ENCODE data around the gene MTMR4. TPM values are rescaled to one million over a fixed set of nuclear protein-coding genes. Genes with fewer than 3 reads are reported as not detected.
"Not testable (repeated sequence)": the region's sequence is repeated elsewhere in the genome, so short reads cannot be mapped to it uniquely, and the experiment has no call there.

MTMR4 gene
- total RNA-seq, 1 donor from 2014 or later, result 101 TPM

DNA sequence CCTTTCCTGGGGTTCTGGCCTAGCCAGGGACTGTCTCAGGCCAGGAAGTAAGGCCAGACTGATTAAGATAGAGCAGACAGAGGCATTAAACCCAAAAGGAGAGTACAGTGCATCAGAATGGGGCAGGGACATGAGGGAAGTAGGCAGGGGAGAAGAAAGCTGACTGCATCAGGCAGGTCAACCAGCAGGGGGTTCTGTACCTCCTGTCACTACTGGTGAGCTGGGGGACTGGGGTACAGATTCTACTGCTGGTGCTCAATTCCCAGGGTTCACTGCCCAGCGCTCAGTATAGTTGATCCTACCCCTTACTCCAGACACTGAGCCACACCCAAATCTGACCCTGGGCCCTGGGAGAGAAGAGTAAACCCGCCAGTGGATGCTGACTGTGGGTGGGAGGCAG is 12.9 kb upstream of the MTMR4 start:
- DNase-seq (ENCODE audit: low spot score), result no peak

GRCh38 chr17:58525239-58525638 is 10.8 kb upstream of the MTMR4 start:
- DNase-seq (ENCODE audit: low spot score) (no peak), ATAC-seq (peak; percentile 26)

More for the DNA sequence above, 12.9 kb upstream of the MTMR4 start:
- no peak for ATAC-seq

DNA sequence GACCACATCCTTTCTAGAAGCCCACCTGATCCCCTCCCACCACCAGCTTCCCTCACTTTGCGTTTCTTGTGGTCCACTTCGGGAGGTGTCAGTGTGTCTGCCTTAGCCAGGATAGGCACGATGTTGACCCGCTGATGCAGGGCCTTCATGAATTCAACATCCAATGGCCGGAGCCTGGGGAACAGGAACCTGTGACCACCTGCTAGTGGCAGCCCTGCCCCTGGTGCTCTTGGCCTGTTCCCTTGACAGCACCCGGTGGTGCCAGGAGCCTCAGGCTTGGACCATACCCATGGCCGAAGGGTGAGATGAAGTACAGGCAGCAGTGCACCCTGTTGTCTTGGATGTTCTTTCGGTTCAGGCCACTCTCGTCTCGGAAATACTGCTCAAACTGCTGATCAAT is 7.2 kb upstream of the MTMR4 start:
- ATAC-seq (no peak), DNase-seq (ENCODE audit: low spot score) (no peak)

DNA sequence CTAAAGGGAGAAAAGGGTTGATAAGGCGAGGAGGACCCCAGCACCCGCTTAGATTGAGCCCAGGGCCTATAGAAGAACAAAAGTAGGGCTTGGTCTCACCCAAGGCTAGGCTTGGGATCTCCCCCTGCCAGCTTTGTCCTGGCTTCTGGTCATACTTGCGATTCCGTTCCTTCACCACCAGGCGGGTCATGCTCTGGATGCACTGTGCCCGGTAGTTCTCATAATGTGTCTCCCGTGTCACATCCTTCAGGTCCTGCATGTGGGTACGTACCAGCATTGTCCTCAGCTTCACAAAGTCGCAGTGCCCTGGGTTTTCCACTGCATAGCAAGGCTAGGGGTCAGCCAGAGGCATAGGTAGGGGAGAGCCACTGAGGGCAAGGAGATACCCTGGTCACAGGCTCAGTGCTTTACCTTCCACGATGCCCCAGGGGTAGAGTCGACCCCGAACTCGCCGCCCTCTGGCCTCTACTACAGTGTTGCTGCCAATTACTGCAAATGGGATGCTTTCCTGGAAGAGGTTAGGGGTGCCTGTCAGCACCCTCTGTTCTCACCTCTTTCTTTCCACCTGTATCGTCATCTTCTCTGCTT is 6.5 kb upstream of the MTMR4 start:
- DNase-seq (ENCODE audit: low spot score), result no peak
- no peak for ATAC-seq

- peak; percentile 65 for ATAC-seq
Observed at GRCh38 chr17:58517928-58518609, 3.6 kb upstream of the MTMR4 start.

DNA sequence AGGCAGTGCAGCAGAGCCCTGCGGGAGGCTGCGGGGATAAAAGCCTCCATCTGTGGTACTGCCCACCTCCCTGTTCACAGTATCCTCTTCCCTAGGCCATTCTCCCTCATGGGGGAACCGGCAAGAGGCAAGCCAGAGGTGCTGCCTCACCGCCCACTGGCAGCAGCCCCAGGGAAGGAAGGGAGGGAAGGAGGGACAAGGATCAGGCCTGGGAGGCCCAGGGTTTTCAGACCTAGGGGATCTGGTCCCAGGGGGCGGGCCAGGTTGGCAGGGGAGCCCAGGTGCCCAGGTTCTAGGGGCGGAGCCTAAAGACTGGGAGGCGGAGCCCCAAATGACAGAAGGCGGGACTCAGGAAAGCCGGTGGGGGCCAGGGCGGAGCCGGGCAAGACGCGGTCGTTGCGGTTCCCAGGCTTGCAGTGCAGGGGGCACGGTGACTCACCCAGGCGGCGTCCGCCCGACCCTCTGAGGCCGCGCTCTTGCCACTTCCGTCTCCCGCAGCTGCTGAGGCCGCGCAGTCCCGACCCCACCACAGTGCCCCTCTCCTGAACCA is 3.0 kb upstream of the MTMR4 start:
- ATAC-seq (peak; percentile 66), DNase-seq (ENCODE audit: low spot score) (no peak)

More at GRCh38 chr17:58517928-58518609, 3.6 kb upstream of the MTMR4 start:
- peak; percentile 100 for DNase-seq (ENCODE audit: low spot score)

DNA sequence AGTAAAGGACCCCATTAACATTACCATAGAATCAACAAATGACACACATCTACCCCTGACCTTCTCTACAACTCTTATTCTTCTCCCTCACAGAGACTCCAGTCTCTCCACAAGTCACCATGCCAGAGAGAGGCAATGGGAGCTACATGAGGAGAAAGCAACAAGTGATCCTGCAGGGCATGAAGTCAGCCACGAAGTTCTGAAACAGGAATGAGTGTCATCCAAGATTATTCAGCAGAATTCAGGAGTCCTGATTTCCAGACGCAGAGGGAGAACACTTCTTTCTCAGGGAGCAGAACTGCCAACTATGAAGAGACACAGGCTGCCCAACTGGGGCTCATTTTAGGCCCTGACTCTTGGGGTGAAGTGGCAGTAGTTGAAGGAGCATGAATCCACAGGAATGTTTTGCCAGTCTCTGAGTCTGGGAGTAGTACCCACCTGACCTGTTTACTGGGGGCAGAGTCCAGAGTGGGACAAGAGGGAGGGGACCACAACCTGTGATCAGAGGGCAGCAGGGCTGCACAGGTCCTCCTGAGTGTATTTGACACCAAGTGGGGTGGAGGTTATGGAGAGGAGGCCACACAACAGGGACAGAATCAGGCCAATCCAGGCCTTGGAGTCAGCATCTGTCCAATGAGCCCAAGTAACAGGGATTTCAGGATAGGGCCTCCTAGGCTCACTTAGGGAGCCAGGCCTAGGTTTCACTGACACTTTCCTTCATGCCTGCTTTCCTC is 2.4 kb upstream of the MTMR4 start:
- peak; percentile 51 for ATAC-seq
- DNase-seq (ENCODE audit: low spot score), result peak; percentile 90

- DNase-seq (ENCODE audit: low spot score), result no peak
- ATAC-seq, result no peak
Observed at GRCh38 chr17:58515286-58515685, 848 bp upstream of the MTMR4 start.

GRCh38 chr17:58514770-58515157 is 326 bp upstream of the MTMR4 start:
- DNase-seq (ENCODE audit: low spot score) (no peak), ATAC-seq (no peak)

GRCh38 chr17:58513267-58513964 is 1.0 kb downstream of the MTMR4 start:
- no peak for DNase-seq (ENCODE audit: low spot score)
- no peak for ATAC-seq

DNA sequence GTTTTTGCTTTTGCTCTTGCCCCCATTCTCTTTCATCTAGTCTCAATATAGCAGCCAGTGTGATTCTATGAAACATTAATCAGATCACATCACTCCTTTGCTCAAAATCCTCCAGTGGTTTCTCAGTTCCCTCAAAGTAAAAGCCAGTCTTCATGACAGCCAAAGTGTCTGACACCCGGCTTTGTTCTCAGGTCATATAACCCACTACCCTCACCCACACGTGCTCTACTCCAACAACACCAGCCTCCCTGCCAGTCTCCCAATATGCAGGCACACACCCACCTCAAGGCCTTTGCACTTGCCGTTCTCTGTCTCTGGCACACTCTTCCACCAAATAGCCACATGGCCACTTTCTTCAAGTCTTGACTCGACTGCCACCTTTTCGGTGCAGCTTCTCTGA is 4.4 kb downstream of the MTMR4 start:
- no peak for DNase-seq (ENCODE audit: low spot score)
- ATAC-seq, result no peak

DNA sequence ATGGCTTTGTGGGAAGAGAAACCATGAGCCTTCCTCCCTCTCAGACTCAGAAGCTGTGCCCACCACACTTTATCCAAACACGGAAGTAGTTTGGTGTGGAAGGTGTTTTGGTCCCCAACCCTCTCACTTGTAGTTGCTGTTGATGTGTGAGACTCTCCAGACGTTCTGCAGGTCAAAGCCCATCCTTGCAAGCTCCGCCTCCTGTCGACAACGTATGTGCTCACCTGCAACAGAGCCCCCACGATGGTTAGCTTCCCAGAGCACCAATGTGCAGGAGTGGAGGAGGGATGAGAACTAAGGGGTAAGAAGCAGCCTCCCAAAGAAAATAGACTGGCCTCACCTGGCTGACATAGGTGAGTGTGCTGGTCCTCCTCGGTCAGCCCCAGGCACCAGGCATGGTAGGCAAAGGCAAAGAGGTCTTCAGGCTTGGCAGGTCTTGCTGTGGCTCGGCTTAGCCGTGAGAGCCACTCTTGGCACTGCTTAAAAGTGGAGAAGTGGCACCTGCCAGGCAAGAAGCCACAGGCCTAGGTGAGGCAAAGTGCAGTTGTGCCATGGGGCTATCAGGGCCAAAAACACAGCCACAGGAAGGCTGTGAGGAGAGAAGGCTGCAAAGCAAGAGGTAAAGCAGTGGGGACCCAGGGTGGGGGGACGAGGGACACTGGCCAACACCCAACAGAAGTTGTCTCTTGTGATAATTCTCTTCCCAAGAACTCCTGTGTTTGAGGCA is 5.9 kb downstream of the MTMR4 start:
- ATAC-seq (peak; percentile 63), DNase-seq (ENCODE audit: low spot score) (peak; percentile 80)

- DNase-seq (ENCODE audit: low spot score) (peak; percentile 95), ATAC-seq (peak; percentile 73)
Observed at GRCh38 chr17:58507123-58507634, 7.3 kb downstream of the MTMR4 start.

GRCh38 chr17:58506354-58507080 is 7.9 kb downstream of the MTMR4 start:
- ATAC-seq (no peak), DNase-seq (ENCODE audit: low spot score) (no peak)

DNA sequence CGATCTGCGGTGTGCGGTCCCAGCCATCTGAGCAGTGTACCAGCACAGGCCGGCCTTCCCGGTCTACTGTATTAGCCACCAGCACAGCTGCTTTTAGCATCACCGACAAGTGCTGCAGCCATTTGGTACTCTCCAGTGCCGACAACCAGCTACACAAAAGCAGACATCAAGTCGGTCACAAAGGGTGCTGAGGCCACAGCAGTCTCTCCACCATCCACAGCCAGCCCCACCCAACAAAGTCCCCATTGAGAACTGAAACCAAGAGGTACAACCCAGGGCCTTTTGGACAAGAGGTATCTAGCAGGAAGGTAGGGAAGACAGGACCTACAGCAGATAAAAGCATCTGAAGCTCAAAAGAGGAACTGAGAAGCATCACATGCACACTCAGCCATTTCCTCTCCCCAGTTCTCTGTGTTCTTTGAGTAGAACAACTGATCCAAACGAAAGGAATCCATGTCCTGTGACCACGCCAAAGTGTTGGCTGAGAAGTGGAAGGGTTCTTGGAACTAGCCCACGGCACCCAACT is 9.5 kb downstream of the MTMR4 start:
- ATAC-seq (no peak), DNase-seq (ENCODE audit: low spot score) (peak; percentile 40)

DNA sequence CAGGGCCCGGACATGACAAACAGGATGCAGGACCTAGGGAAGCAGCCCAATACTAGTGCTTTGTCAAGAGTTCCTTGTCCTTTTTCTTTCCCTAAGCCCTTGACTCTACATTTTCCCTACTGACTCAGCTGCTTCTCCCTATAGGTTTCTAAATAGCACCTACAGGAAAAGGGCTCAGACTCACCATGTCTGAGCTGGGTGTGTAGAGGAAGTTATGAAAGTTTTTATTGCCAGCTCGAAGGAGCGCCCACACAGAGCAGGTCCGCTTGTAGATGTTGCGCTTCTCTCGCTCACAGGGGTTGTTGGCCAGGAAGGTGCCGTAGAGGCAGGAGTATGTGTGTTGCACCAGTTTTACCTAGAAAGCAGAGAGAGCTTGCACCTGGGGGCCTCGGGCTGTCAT is 10.6 kb downstream of the MTMR4 start:
- DNase-seq (ENCODE audit: low spot score), result no peak
- ATAC-seq, result no peak

- DNase-seq (ENCODE audit: low spot score); ATAC-seq: not testable (repeated sequence)
Observed at GRCh38 chr17:58503134-58503533, 11.3 kb downstream of the MTMR4 start.

DNA sequence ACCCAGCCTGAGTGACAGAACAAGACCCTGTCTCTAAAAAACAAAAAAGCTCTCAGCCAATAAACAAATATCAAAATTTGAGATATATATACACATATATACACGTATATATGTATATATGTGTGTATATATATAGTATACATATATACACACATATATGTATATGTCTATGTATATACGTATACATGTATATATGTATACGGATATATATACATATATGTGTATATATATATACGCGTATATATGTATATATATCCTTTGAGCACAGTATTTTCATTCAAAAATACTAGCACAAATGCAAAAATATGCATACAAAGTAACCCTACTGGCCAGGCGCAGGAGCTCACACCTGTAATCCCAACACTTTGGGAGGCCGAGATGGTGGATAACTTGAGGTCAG is 13.0 kb downstream of the MTMR4 start:
- ATAC-seq, result no peak
- DNase-seq (ENCODE audit: low spot score), result no peak

GRCh38 chr17:58498177-58498828 is 16.1 kb downstream of the MTMR4 start:
- no peak for DNase-seq (ENCODE audit: low spot score)
- ATAC-seq, result no peak

Data from left lobe of liver (tissue), 2 donors.